GM18502 (cell line): ENCODE results near the gene ABLIM2.

Source experiments
- ATAC-seq: cut with Tn5 transposase; IDR thresholded peaks from one replicate; pipeline ENCODE4 v1.9.1; 2021; ENCODE audit warnings: mild to moderate bottlenecking; ENCODE audit not compliant: unreplicated experiment, poor library complexity

ABLIM2 gene

GRCh38 chr4:7971881-7972500 lies 186.6 kb downstream of the ABLIM2 start:
- ATAC-seq, result no peak

- no peak for ATAC-seq
Measured at GRCh38 chr4:7971159-7971631, 187.4 kb downstream of the ABLIM2 start.

- peak; percentile 15 for ATAC-seq
Measured at GRCh38 chr4:7970361-7970946, 188.2 kb downstream of the ABLIM2 start.

- no peak for ATAC-seq
Measured at GRCh38 chr4:7968262-7968896, 190.2 kb downstream of the ABLIM2 start.

- no peak for ATAC-seq
Measured at GRCh38 chr4:7967501-7968261, 190.9 kb downstream of the ABLIM2 start.

- ATAC-seq, result no peak
Measured at GRCh38 chr4:7967063-7967440, 191.6 kb downstream of the ABLIM2 start.

- no peak for ATAC-seq
Measured at GRCh38 chr4:7966281-7967062, 192.1 kb downstream of the ABLIM2 start.

- ATAC-seq, result peak; percentile 29
Measured at GRCh38 chr4:7964890-7965662, 193.5 kb downstream of the ABLIM2 start.

GRCh38 chr4:7964459-7964858 lies 194.2 kb downstream of the ABLIM2 start:
- ATAC-seq, result no peak

- no peak for ATAC-seq
Measured at GRCh38 chr4:7963691-7964090, 194.9 kb downstream of the ABLIM2 start.

- ATAC-seq, result no peak
Measured at GRCh38 chr4:7962609-7963508, 195.8 kb downstream of the ABLIM2 start.

- ATAC-seq, result peak; percentile 72
Measured at GRCh38 chr4:7960790-7961655, 197.6 kb downstream of the ABLIM2 start.

- no peak for ATAC-seq
Measured at GRCh38 chr4:7960017-7960789, 198.4 kb downstream of the ABLIM2 start.

- no peak for ATAC-seq
Measured at GRCh38 chr4:7959078-7959477, 199.5 kb downstream of the ABLIM2 start.

- ATAC-seq, result no peak
Measured at GRCh38 chr4:7956934-7957656, 201.5 kb downstream of the ABLIM2 start.

GRCh38 chr4:7956270-7956808 lies 202.3 kb downstream of the ABLIM2 start:
- no peak for ATAC-seq
